ENCODE results near the gene SCO1.

GRCh38 chr17:10702574-10702973 is 5.2 kb upstream of the SCO1 start:
- TF ChIP-seq POLR2A (IDR thresholded peaks at IDR 0.05) (no peak), CTCF (IDR thresholded peaks at IDR 0.05) (no peak)
